Forelimb muscle (tissue), 1 donor: ENCODE results near the gene ZNF521. TPM values are rescaled to one million over a fixed set of nuclear protein-coding genes. Genes with fewer than 3 reads are reported as not detected.
"Not testable (repeated sequence)": the region's sequence is repeated elsewhere in the genome, so short reads cannot be mapped to it uniquely, and the experiment has no call there.

ENCODE experiments used
- DNase-seq: peaks from one replicate; pipeline ENCODE4 v3.0.0-alpha.2; 2013; ENCODE audit warnings: low read depth
- polyA plus RNA-seq: library from polyadenylated mRNA; unstranded; fragments of 120-200 nt; gene quantifications from one replicate; pipeline ENCODE4 v1.2.1, GENCODE V29; 2013; ENCODE audit not compliant: insufficient read length

ZNF521 gene
- polyA plus RNA-seq, 1 donor, result 43.7 TPM

GRCh38 chr18:25289001-25289631, 62.9 kb downstream of the ZNF521 start:
- DNase-seq, result peak; percentile 82

GRCh38 chr18:25288340-25288938, 63.5 kb downstream of the ZNF521 start:
- DNase-seq, result no peak

GRCh38 chr18:25287106-25287505, 64.9 kb downstream of the ZNF521 start:
- DNase-seq, result no peak

- DNase-seq, result no peak
These were observed 67.0 kb downstream of the ZNF521 start for GRCh38 chr18:25284861-25285550.

- no peak for DNase-seq
These were observed 67.7 kb downstream of the ZNF521 start for GRCh38 chr18:25284281-25284680.

- no peak for DNase-seq
These were observed 68.2 kb downstream of the ZNF521 start for GRCh38 chr18:25283781-25284180.

GRCh38 chr18:25282896-25283703, 68.9 kb downstream of the ZNF521 start:
- no peak for DNase-seq

GRCh38 chr18:25282282-25282681, 69.7 kb downstream of the ZNF521 start:
- no peak for DNase-seq

- DNase-seq, result no peak
These were observed 70.4 kb downstream of the ZNF521 start for GRCh38 chr18:25281556-25281955.

- no peak for DNase-seq
These were observed 72.0 kb downstream of the ZNF521 start for GRCh38 chr18:25279961-25280360.

GRCh38 chr18:25279556-25279955, 72.4 kb downstream of the ZNF521 start:
- DNase-seq, result no peak

GRCh38 chr18:25279133-25279532, 72.8 kb downstream of the ZNF521 start:
- no peak for DNase-seq

- DNase-seq, result no peak
These were observed 73.6 kb downstream of the ZNF521 start for GRCh38 chr18:25278394-25278793.

GRCh38 chr18:25275412-25276001, 76.5 kb downstream of the ZNF521 start:
- DNase-seq, result no peak

- DNase-seq, result no peak
These were observed 77.0 kb downstream of the ZNF521 start for GRCh38 chr18:25274926-25275325.

GRCh38 chr18:25266931-25267527, 84.9 kb downstream of the ZNF521 start:
- DNase-seq, result not testable (repeated sequence)

GRCh38 chr18:25262920-25263319, 89.0 kb downstream of the ZNF521 start:
- DNase-seq, result no peak

GRCh38 chr18:25261768-25262167, 90.2 kb downstream of the ZNF521 start:
- no peak for DNase-seq

- DNase-seq, result no peak
These were observed 95.5 kb downstream of the ZNF521 start for GRCh38 chr18:25256439-25256838.

- no peak for DNase-seq
These were observed 98.2 kb downstream of the ZNF521 start for GRCh38 chr18:25253779-25254178.

- DNase-seq, result no peak
These were observed 98.8 kb downstream of the ZNF521 start for GRCh38 chr18:25253136-25253535.
